GM12878 (cell line): ENCODE data around the gene PHF2. TPM values are rescaled to one million over a fixed set of nuclear protein-coding genes. Genes with fewer than 3 reads are reported as not detected.
"Not testable (repeated sequence)": the region's sequence is repeated elsewhere in the genome, so short reads cannot be mapped to it uniquely, and the experiment has no call there.

Source experiments
- ATAC-seq: fragments of 200-7000 bp; cut with Tn5 transposase; 3 replicates; pipeline ENCODE4 v1.9.1; 2020; ENCODE audit warnings: mild to moderate bottlenecking, moderate library complexity
- BruUV-seq: library from RNA; stranded (reverse); fragments of 400-500 nt; replicated peaks from 2 replicates; lab custom pipeline; 2021; lab: Mats Ljungman, UMichigan
- CTCF ChIA-PET: fragments of 300-600 bp; sonication (Branson Sonifier 250); formaldehyde crosslinking; extraction: SDS; loops from one replicate; lab custom pipeline; 2021; ENCODE audit warnings: inconsistent platforms; lab: Yijun Ruan, JAX
- POLR2A ChIA-PET: fragments of 350-600 bp; formaldehyde crosslinking; extraction: SDS; loops from one replicate; lab custom pipeline; 2021; ENCODE audit warnings: inconsistent platforms; lab: Charles Lee
- RAD21 ChIA-PET: fragments of 300-600 bp; sonication (Branson Sonifier 250); formaldehyde crosslinking; loops from one replicate; lab custom pipeline; 2023; ENCODE audit warnings: antibody characterized with exemption; ENCODE audit not compliant: unreplicated experiment; lab: Charles Lee
- SMC1A ChIA-PET: fragments of 300-600 bp; sonication (Branson Sonifier 250); formaldehyde crosslinking; loops from one replicate; lab custom pipeline; 2023; ENCODE audit not compliant: unreplicated experiment, uncharacterized antibody; lab: Charles Lee
- DNase-seq: peaks from one replicate; pipeline ENCODE4 v3.0.0-alpha.2; 2011; ENCODE audit warnings: low read depth, low spot score
- FAIRE-seq: peaks from 3 replicates; lab custom pipeline; 2011; peaks lifted over from hg19 to GRCh38; lab: Jason Lieb, UNC
- H2AFZ ChIP-seq: 2 replicates; pipeline ENCODE4 v1.6.0; 2011; ENCODE audit warnings: low read depth, low read length, control low read depth; ENCODE audit not compliant: control insufficient read depth
- H3K27ac ChIP-seq: 2 replicates; pipeline ENCODE4 v1.5.1; 2011; ENCODE audit warnings: control low read depth; ENCODE audit not compliant: control insufficient read depth, insufficient read depth
- H3K27me3 ChIP-seq, 2 experiments: replicated peaks in 1 of 2; 2 replicates each; pipeline versions ENCODE4 v1.6.0 to v1.6.1; 2011; ENCODE audit warnings: low read length in 1 of 2; ENCODE audit not compliant: control insufficient read depth in 2 of 2, insufficient read depth in 2 of 2
- H3K36me3 ChIP-seq, 2 experiments: 2 replicates each; pipeline ENCODE4 v1.5.1; 2011; ENCODE audit warnings: low read length in 1 of 2; ENCODE audit not compliant: control insufficient read depth in 2 of 2, insufficient read depth in 2 of 2
- H3K4me1 ChIP-seq: 2 replicates; pipeline ENCODE4 v1.6.1; 2011; ENCODE audit warnings: mild to moderate bottlenecking, low read length, moderate library complexity, mixed read lengths; ENCODE audit not compliant: control insufficient read depth, insufficient read depth
- H3K4me2 ChIP-seq: 2 replicates; pipeline ENCODE4 v1.6.0; 2011; ENCODE audit warnings: control low read depth; ENCODE audit not compliant: control insufficient read depth, insufficient read depth
- H3K4me3 ChIP-seq: fragments of 200-600 bp; sonication (generic); 2 replicates; pipeline ENCODE4 v1.5.1; 2016
- H3K79me2 ChIP-seq: 2 replicates; pipeline ENCODE4 v1.6.0; 2011; ENCODE audit warnings: low read length; ENCODE audit not compliant: control insufficient read depth, insufficient read depth
- H3K9ac ChIP-seq: 2 replicates; pipeline ENCODE4 v1.8.0; 2011; ENCODE audit warnings: low read length, control low read depth, mixed read lengths; ENCODE audit not compliant: control insufficient read depth, insufficient read depth
- H3K9me3 ChIP-seq: replicated peaks from 3 replicates; pipeline ENCODE4 v1.5.1; 2011; ENCODE audit warnings: mild to moderate bottlenecking, low read length; ENCODE audit not compliant: control insufficient read depth, insufficient read depth
- H4K20me1 ChIP-seq: 2 replicates; pipeline ENCODE4 v1.6.0; 2011; ENCODE audit not compliant: control insufficient read depth, insufficient read depth
- CBFB ChIP-seq: IDR thresholded peaks from 2 replicates; pipeline ENCODE4 v1.6.1; 2016; ENCODE audit warnings: antibody characterized with exemption, low read depth
- PBX3 ChIP-seq: IDR thresholded peaks from 2 replicates; pipeline ENCODE4 v1.6.1; 2011; ENCODE audit warnings: mild to moderate bottlenecking, low read depth, low read length, moderate library complexity; ENCODE audit not compliant: insufficient replicate concordance
- RELA ChIP-seq: fragments of 450-650 bp; IDR thresholded peaks from 2 replicates; pipeline ENCODE4 v1.8.0; 2014; ENCODE audit warnings: borderline replicate concordance; ENCODE audit not compliant: partially characterized antibody
- SMAD1 ChIP-seq: fragments of 450-650 bp; IDR thresholded peaks from 2 replicates; pipeline ENCODE4 v1.6.1; 2018; ENCODE audit warnings: mild to moderate bottlenecking, low read depth; ENCODE audit not compliant: partially characterized antibody
- TARDBP ChIP-seq: IDR thresholded peaks from 2 replicates; pipeline ENCODE4 v1.6.1; 2016; ENCODE audit warnings: borderline replicate concordance
- WRNIP1 ChIP-seq: IDR thresholded peaks from 2 replicates; pipeline ENCODE4 v1.6.1; 2011; ENCODE audit warnings: low read depth, low read length, improper control_type of control experiment, borderline replicate concordance
- ZBTB33 ChIP-seq: fragments of 450-650 bp; IDR thresholded peaks from 2 replicates; pipeline ENCODE4 v1.6.1; 2017; ENCODE audit warnings: mild to moderate bottlenecking
- ZNF384 ChIP-seq: IDR thresholded peaks from 2 replicates; pipeline ENCODE4 v1.6.1; 2012; ENCODE audit warnings: low read depth, mild to moderate bottlenecking, low read length, improper control_type of control experiment, borderline replicate concordance
- WGBS: methylation state at CpG from one replicate; pipeline ENCODE4 v1.1.6; 2016; ENCODE audit warnings: low lambda C conversion rate; ENCODE audit not compliant: insufficient replicate concordance, insufficient coverage; ENCODE audit errors: missing lambda C conversion rate; 5-methylcytosine and 5-hydroxymethylcytosine counted together
- in situ Hi-C: fragments of 300-500 bp; cut with MboI; formaldehyde crosslinking; loops from 9 replicates; pipeline ENCODE4 v1.14.3; 2018; ENCODE audit warnings: mixed read lengths
- intact Hi-C: fragments of 100-400 bp; cut with micrococcal nuclease; formaldehyde crosslinking; loops from one replicate; pipeline ENCODE4 v1.14.2; 2022; ENCODE audit not compliant: unreplicated experiment
- polyA plus RNA-seq, 11 experiments: library from polyadenylated mRNA; depleted of rRNA in 4 of 11; unstranded in 6 of 11; stranded (reverse) in 5 of 11; fragments of >200 nt; fragmentation: Nextera tagmentation in 4 of 11; fragmentation: Illumina TruSeq in 1 of 11; extraction: Ambion mirVana in 4 of 11; extraction: Trizol in 1 of 11; gene quantifications; 1 replicate in 1 of 11; 2 replicates in 10 of 11; pipeline versions ENCODE4 v1.2.1 to v1.2.3, GENCODE V29; 2011 to 2016; ENCODE audit warnings: inconsistent platforms in 2 of 11, missing spikeins in 2 of 11, low read depth in 1 of 11
- total RNA-seq, 4 experiments: library from RNA; depleted of rRNA in 3 of 4; stranded (reverse); fragments of >200 nt in 3 of 4; fragmentation: Illumina TruSeq in 1 of 4; extraction: Trizol in 1 of 4; gene quantifications; 2 replicates each; pipeline versions ENCODE4 v1.2.1 to v1.2.3, GENCODE V29; 2013 to 2021

PHF2 gene
- total and polyA plus RNA-seq, 10 of the 15 experiments (the other 5 are each of a cell fraction or from before 2014, with no cell fraction given), result 0.34 to 13.3 (median 5.5) TPM

GRCh38 chr9:93665637-93666438, 89.5 kb downstream of the PHF2 start (continued):
- TF ChIP-seq CBFB, result no peak
- TF ChIP-seq, all 136 proteins: peak for 0

- 92% methylated on average over 6 of the region's 6 CpGs for WGBS
- CTCF ChIA-PET, BruUV-seq: not testable (repeated sequence)
Measured at GRCh38 chr9:93666439-93666784, 90.0 kb downstream of the PHF2 start.

GRCh38 chr9:93667006-93667405, 90.6 kb downstream of the PHF2 start:
- H3K27me3 ChIP-seq, result no peaks in the 10 kb centered on the region
- DNase-seq, result no peak
- no peak overlapping the region for H3K9ac ChIP-seq
- H3K36me3 ChIP-seq, result peaks cover 0 to 2% of the 10 kb centered on the region in 2 experiments; a peak in 1 of 4 replicates
- H3K4me3 ChIP-seq, result no peak overlapping the region
- in situ Hi-C loops, result no loop called here
- H3K27ac ChIP-seq, result no peak overlapping the region
- ChIA-PET POLR2A (no interaction called here), SMC1A (no interaction called here), CTCF (no interaction called here), RAD21 (no interaction called here)
- intact Hi-C loops, result no loop called here
- no peak for FAIRE-seq
- no TSS peak for BruUV-seq
- H3K9me3 ChIP-seq, result no peaks in the 10 kb centered on the region
- no peaks in the 10 kb centered on the region for H3K79me2 ChIP-seq
- no peaks in the 10 kb centered on the region for H4K20me1 ChIP-seq
- no peak for ATAC-seq
- H3K4me2 ChIP-seq, result no peak overlapping the region
- no peak overlapping the region for H2AFZ ChIP-seq
- H3K4me1 ChIP-seq, result no peaks in the 10 kb centered on the region
- 99% methylated on average over 16 of the region's 18 CpGs for WGBS
- TF ChIP-seq ZNF384 (no peak), RELA (no peak), TARDBP (no peak), PBX3 (no peak), SMAD1 (no peak), WRNIP1 (no peak), ZBTB33 (no peak)

More at GRCh38 chr9:93666439-93666784, 90.0 kb downstream of the PHF2 start:
- H3K4me3 ChIP-seq, H3K4me1 ChIP-seq, H3K9me3 ChIP-seq, POLR2A ChIA-PET, in situ Hi-C loops, H2AFZ ChIP-seq, RAD21 ChIA-PET, H4K20me1 ChIP-seq, H3K36me3 ChIP-seq, intact Hi-C loops, H3K9ac ChIP-seq, H3K79me2 ChIP-seq, DNase-seq, H3K27me3 ChIP-seq, ATAC-seq, FAIRE-seq, SMC1A ChIA-PET, H3K27ac ChIP-seq, H3K4me2 ChIP-seq: not testable (repeated sequence)
